ENCODE results near the gene ANKRD13B.

DNA sequence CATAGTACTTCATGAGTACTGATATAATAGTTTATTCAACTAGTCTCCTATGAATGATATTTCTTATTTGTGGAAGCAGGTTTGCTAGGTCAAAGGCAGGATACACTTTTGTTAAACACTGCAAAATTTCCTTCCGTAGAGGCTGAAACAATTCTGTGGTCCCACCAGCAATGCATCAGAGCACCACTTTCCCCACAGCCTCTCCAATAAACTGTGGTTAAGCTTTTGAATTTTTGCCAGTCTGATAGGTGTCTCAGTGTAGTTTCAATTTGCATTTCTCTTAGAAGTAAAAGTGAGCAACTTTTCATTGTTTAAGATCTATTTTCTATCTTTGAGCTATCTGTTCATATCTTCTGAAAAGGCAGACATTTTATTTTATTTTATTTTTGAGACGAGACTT lies 66.2 kb downstream of the ANKRD13B start:
- TF ChIP-seq CTCF (IDR thresholded peaks at IDR 0.05) (no peak), POLR2A (IDR thresholded peaks at IDR 0.05) (no peak)
